Caco-2 (cell line): ENCODE results near the gene TBCC. TPM values are rescaled to one million over a fixed set of nuclear protein-coding genes. Genes with fewer than 3 reads are reported as not detected.

ENCODE experiments used
- BruUV-seq: library from RNA; stranded (reverse); fragments of 400-500 nt; replicated peaks from 2 replicates; lab custom pipeline; 2021; lab: Mats Ljungman, UMichigan
- CTCF ChIA-PET: fragments of 300-600 bp; sonication (Branson Sonifier 250); formaldehyde crosslinking; loops from one replicate; lab custom pipeline; 2022; ENCODE audit warnings: antibody characterized with exemption; lab: Charles Lee
- POLR2A ChIA-PET: fragments of 300-600 bp; sonication (Branson Sonifier 250); formaldehyde crosslinking; loops from one replicate; lab custom pipeline; 2022; ENCODE audit warnings: antibody characterized with exemption; lab: Charles Lee
- DNase-seq, 2 experiments: peaks; one replicate each; pipeline versions ENCODE4 v3.0.0 to v3.0.0-alpha.2; 2020 to 2022
- H3K27me3 ChIP-seq: replicated peaks from 2 replicates; pipeline ENCODE4 v1.6.0; 2011; ENCODE audit warnings: low read length; ENCODE audit not compliant: control insufficient read depth, insufficient read depth
- H3K36me3 ChIP-seq: 2 replicates; pipeline ENCODE4 v1.5.1; 2011; ENCODE audit warnings: low read length; ENCODE audit not compliant: control insufficient read depth, insufficient read depth
- H3K4me1 ChIP-seq: fragments of 250-450 bp; sonication (Bioruptor Pico); 2 replicates; pipeline ENCODE4 v1.5.1; 2020; ENCODE audit warnings: mild to moderate bottlenecking
- H3K4me3 ChIP-seq: 2 replicates; pipeline ENCODE4 v1.5.1; 2011; ENCODE audit warnings: low read depth, mild to moderate bottlenecking, control low read depth, low read length
- H3K9me3 ChIP-seq: fragments of 250-450 bp; sonication (Bioruptor Pico); 2 replicates; pipeline ENCODE4 v1.5.1; 2020; ENCODE audit warnings: mild to moderate bottlenecking, moderate library complexity
- H3K27ac Mint-ChIP-seq: one replicate; pipeline ENCODE4 v1.8.0; 2022; ENCODE audit warnings: mixed read lengths; ENCODE audit not compliant: unreplicated experiment
- H3K27me3 Mint-ChIP-seq: one replicate; pipeline ENCODE4 v1.8.0; 2022; ENCODE audit warnings: mixed read lengths; ENCODE audit not compliant: insufficient read depth, unreplicated experiment
- H3K36me3 Mint-ChIP-seq: one replicate; pipeline ENCODE4 v1.8.0; 2022; ENCODE audit warnings: mild to moderate bottlenecking, mixed read lengths; ENCODE audit not compliant: insufficient read depth, unreplicated experiment
- H3K4me1 Mint-ChIP-seq: one replicate; pipeline ENCODE4 v1.8.0; 2022; ENCODE audit warnings: low read depth, mixed read lengths; ENCODE audit not compliant: unreplicated experiment
- H3K4me3 Mint-ChIP-seq: one replicate; pipeline ENCODE4 v1.8.0; 2022; ENCODE audit warnings: mild to moderate bottlenecking, moderate library complexity, mixed read lengths; ENCODE audit not compliant: unreplicated experiment
- H3K9me3 Mint-ChIP-seq: one replicate; pipeline ENCODE4 v1.8.0; 2022; ENCODE audit warnings: mixed read lengths; ENCODE audit not compliant: unreplicated experiment
- intact Hi-C: fragments of 100-400 bp; cut with micrococcal nuclease; formaldehyde crosslinking; loops from one replicate; pipeline ENCODE4 v1.10.0; 2022; ENCODE audit not compliant: unreplicated experiment
- total RNA-seq: library from RNA; stranded (reverse); gene quantifications from 2 replicates; pipeline ENCODE4 v1.2.3, GENCODE V29; 2022
- TF ChIP-seq, protein P1 (sequence below), 2 experiments: fragments of 200-600 bp in 1 of 2; IDR thresholded peaks; 1 replicate in 1 of 2; 2 replicates in 1 of 2; pipeline versions ENCODE4 v1.5.1 to v1.8.0; 2011 to 2022; ENCODE audit warnings: antibody characterized with exemption in 1 of 2, control low read depth in 1 of 2, inconsistent platforms in 1 of 2, low read depth in 1 of 2, low read length in 1 of 2, mild to moderate bottlenecking in 1 of 2, moderate library complexity in 1 of 2; ENCODE audit not compliant: insufficient read depth in 1 of 2, severe bottlenecking in 1 of 2, unreplicated experiment in 1 of 2

TBCC gene
- total RNA-seq, 1 experiment from 2014 or later: 20.4 TPM

DNA sequence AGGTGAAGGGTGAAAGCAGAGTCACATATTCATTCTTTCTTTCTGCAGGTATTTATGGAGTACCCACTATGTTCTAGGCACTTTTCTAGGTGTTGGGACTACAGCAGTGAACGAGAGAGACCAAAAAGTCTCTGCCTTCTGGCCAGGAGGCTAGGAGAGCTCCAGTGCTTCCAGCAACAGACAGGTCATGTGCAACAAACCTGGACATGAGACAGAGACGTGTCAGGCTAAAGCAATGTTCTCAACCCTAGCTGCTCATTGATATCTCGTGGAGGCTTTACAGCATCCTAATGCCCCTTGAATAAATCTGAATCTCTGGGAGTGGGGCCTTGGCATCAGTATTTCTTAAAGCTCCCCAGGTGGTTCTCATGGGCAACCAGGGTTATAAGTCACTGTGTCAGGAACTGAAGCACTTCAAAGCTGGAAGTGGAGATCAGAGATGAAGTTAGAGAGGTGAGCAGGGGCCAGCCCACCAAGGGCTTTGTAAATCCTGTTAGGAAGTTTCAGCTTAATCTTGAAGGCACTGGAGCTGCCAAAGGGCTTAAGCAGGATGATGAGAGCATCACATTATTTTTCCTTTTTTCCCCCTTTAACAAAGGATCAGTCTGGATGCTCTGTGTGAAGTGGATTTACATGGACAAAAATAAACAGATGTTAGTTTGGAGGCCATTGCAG lies 13.0 kb upstream of the TBCC start:
- CTCF ChIA-PET: no interaction called here
- no peaks in the 10 kb centered on the region for H3K9me3 ChIP-seq
- TF ChIP-seq, protein P1, sequence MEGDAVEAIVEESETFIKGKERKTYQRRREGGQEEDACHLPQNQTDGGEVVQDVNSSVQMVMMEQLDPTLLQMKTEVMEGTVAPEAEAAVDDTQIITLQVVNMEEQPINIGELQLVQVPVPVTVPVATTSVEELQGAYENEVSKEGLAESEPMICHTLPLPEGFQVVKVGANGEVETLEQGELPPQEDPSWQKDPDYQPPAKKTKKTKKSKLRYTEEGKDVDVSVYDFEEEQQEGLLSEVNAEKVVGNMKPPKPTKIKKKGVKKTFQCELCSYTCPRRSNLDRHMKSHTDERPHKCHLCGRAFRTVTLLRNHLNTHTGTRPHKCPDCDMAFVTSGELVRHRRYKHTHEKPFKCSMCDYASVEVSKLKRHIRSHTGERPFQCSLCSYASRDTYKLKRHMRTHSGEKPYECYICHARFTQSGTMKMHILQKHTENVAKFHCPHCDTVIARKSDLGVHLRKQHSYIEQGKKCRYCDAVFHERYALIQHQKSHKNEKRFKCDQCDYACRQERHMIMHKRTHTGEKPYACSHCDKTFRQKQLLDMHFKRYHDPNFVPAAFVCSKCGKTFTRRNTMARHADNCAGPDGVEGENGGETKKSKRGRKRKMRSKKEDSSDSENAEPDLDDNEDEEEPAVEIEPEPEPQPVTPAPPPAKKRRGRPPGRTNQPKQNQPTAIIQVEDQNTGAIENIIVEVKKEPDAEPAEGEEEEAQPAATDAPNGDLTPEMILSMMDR (IDR thresholded peaks at IDR 0.05; ENCODE audit: insufficient read depth in 1 of 2, low read depth in 1 of 2, low read length in 1 of 2, severe bottlenecking in 1 of 2, unreplicated experiment in 1 of 2): no peak
- Mint-ChIP-seq H3K9me3 (no peaks in the 10 kb centered on the region), H3K36me3 (no peaks in the 10 kb centered on the region), H3K27ac (no peak overlapping the region), H3K4me1 (peaks cover 6% of the 10 kb centered on the region), H3K27me3 (no peaks in the 10 kb centered on the region), H3K4me3 (no peak overlapping the region)
- intact Hi-C loops: no loop called here
- H3K4me3 ChIP-seq: no peak overlapping the region
- H3K4me1 ChIP-seq: peaks cover 15% of the 10 kb centered on the region
- POLR2A ChIA-PET: no interaction called here
- H3K36me3 ChIP-seq: no peaks in the 10 kb centered on the region
- BruUV-seq: no TSS peak
- H3K27me3 ChIP-seq: no peaks in the 10 kb centered on the region
- DNase-seq: no peak

GRCh38 chr6:42756722-42757121 lies 10.8 kb upstream of the TBCC start:
- DNase-seq: no peak
- Histone ChIP-seq H3K27me3 (no peaks in the 10 kb centered on the region), H3K4me1 (no peaks in the 10 kb centered on the region), H3K9me3 (no peaks in the 10 kb centered on the region), H3K36me3 (no peaks in the 10 kb centered on the region), H3K4me3 (no peak overlapping the region)
- Mint-ChIP-seq H3K4me3 (no peak overlapping the region), H3K4me1 (no peaks in the 10 kb centered on the region), H3K36me3 (no peaks in the 10 kb centered on the region), H3K27me3 (no peaks in the 10 kb centered on the region), H3K9me3 (no peaks in the 10 kb centered on the region), H3K27ac (no peak overlapping the region)
- BruUV-seq: no TSS peak
- intact Hi-C loops: no loop called here
- CTCF ChIA-PET: no interaction called here
- TF ChIP-seq, protein P1 (IDR thresholded peaks at IDR 0.05; ENCODE audit: insufficient read depth in 1 of 2, low read depth in 1 of 2, low read length in 1 of 2, severe bottlenecking in 1 of 2, unreplicated experiment in 1 of 2): no peak
- POLR2A ChIA-PET: interaction anchor here (0.9 kb wide), 1 partner anchor 11 kb away, joined by 4 read pairs; the partner anchor contains the start of gene TBCC

GRCh38 chr6:42754759-42755158 lies 8.9 kb upstream of the TBCC start:
- H3K27me3 Mint-ChIP-seq: no peaks in the 10 kb centered on the region
- Histone ChIP-seq H3K9me3 (no peaks in the 10 kb centered on the region), H3K4me3 (no peak overlapping the region), H3K4me1 (no peaks in the 10 kb centered on the region), H3K36me3 (no peaks in the 10 kb centered on the region), H3K27me3 (no peaks in the 10 kb centered on the region)
- no peaks in the 10 kb centered on the region for H3K4me1 Mint-ChIP-seq
- intact Hi-C loops: no loop called here
- H3K27ac Mint-ChIP-seq: no peak overlapping the region
- no peaks in the 10 kb centered on the region for H3K36me3 Mint-ChIP-seq
- BruUV-seq: no TSS peak
- H3K9me3 Mint-ChIP-seq: no peaks in the 10 kb centered on the region
- DNase-seq: no peak
- TF ChIP-seq, protein P1 (IDR thresholded peaks at IDR 0.05; ENCODE audit: insufficient read depth in 1 of 2, low read depth in 1 of 2, low read length in 1 of 2, severe bottlenecking in 1 of 2, unreplicated experiment in 1 of 2): no peak
- ChIA-PET CTCF (no interaction called here), POLR2A (no interaction called here)
- H3K4me3 Mint-ChIP-seq: no peak overlapping the region
